Stimulated activated CD8-positive, alpha-beta memory T cell treated with anti-CD3 and anti-CD28 coated beads, Interleukin-12 subunit alpha, Interleukin-12 subunit beta, amount 100 ng/mL, for 24 hours (primary cell): Measurements from ENCODE around the gene YWHAG.
"Not testable (repeated sequence)": the region's sequence is repeated elsewhere in the genome, so short reads cannot be mapped to it uniquely, and the experiment has no call there.

Experiments
- DNase-seq: peaks from one replicate; pipeline ENCODE4 v3.0.0-alpha.2; 2020; ENCODE audit errors: extremely low read depth

Gene YWHAG

DNA sequence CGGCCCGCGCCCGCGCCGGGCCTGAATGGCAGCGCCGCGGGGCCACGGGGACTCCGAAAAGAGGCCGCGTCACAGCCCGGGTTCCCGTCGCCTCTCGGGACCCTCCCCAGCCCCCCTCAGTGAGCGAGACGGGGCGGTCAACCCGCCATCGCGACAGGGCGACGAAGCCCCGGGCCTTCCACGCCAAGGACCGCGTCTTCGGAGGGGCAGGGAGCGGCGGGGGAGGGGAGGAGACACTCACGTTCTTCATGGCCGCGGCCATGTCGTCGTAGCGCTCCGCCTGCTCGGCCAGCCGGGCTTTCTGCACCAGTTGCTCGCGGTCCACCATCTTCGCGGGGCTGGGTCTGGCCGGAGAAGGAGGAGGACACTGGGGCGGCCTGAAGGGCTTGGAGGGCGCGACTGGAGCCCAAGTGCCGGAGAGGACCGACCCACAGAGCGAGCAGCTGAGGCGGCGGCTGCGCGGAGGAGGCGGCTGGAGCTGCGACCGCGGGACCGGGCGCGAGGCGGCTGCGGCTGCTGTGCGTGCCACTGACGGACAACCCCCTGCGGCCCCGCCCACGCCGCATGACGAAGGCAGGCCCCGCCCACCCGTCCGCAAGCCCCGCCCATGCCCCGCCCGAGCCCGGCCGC, at the start of gene YWHAG:
YWHAG (minus strand) TSS at position 511 of the 630 bp plus-strand sequence; CDS start at position 328, 183 bp downstream.
- DNase-seq = peak; percentile 81

- DNase-seq = no peak
Observed at GRCh38 chr7:76408121-76408560, 49.4 kb upstream of the YWHAG start.

- no peak for DNase-seq
Observed at GRCh38 chr7:76407718-76408117, 48.9 kb upstream of the YWHAG start.

GRCh38 chr7:76405738-76406137, 46.9 kb upstream of the YWHAG start:
- DNase-seq = no peak

DNA sequence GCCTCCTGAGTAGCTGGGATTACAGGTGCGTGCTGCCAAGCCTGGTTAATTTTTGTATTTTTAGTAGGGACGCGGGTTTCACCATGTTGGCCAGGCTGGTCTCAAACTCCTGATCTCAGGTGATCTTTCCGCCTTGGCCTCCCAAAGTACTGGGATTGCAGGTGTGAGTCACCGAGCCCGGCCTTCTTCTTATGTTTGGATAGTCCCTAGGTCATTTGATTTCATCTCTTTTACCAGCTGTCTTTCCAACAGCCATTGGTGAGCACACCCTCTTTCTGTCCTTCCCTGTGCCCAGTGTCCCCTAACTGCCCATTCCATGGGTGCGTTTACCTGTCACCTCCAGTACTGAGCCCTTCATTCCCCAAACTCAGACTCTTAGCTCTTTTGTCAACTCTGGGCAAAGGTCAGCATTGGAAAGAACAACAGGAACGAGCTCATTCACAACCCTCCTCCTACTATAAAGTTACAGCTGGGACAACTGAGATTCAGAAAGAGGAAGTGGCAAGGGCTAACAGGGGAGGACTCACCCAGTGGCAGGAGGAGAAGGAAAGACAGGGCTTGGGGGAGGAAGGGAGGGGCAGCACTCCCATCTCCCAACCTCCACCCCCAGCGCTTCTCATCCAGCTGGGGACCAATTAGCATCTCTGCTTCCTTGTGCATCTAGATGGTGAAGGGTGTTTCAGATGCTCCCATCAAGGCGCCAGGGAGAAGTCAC, 45.1 kb upstream of the YWHAG start:
- no peak for DNase-seq

GRCh38 chr7:76403097-76403496, 44.3 kb upstream of the YWHAG start:
- not testable (repeated sequence) for DNase-seq

GRCh38 chr7:76400248-76400647, 41.5 kb upstream of the YWHAG start:
- no peak for DNase-seq

DNA sequence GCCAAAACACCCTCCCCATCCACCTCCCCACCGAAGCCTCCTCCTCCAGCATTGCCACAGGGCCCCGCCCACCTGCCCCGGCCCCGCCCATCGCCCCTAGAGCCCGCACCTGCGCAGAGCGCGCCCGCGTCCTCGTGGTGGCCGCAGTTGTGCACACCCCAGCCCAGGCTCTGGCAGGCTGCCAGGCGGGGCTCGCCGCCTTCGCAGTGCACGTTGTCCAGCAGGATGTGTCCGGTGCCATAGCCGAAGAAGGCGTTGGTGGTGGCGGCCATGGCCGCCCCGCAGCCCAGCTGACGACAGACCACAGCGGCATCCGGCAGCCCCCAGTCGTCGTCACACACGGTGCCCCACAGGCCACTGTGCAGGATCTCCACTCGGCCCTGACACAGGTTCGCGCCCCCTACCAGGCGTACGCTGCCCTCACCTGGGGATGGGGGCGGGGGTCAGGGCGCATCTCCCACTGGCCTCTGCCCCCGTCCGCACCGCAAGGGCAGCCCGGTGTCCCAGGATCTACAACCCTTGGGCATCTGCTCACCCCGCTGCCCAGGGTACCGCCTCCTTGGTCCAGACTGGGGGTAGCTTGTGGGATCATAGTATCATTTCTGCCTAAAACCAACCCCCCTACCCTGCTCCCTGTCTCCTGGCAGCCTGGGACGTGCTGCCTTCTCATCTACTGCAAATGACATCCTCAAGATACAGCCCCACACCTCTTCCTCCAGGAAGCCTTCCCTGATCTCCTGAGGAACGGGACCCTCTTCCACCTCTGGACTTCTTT, 38.8 kb upstream of the YWHAG start:
- DNase-seq = peak; percentile 64

DNA sequence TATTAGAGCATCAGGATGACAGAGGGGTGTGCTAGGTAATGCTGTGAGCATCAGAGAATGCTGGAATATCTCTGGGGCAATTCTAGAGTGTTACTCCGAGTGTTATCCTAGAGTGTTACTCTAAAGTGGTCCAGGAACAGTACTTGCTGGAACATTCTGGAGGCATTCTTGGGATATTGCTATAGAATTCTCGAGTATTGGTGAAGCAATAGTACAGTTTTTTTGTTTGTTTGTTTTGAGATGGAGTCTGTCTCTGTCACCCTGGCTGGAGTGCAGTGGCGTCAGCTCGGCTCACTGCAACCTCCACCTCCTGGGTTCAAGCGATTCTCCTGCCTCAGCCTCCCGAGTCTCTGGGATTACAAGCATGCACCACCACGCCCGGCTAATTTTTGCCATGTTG, 38.1 kb upstream of the YWHAG start:
- no peak for DNase-seq

- no peak for DNase-seq
Observed at GRCh38 chr7:76395965-76396726, 37.4 kb upstream of the YWHAG start.

- not testable (repeated sequence) for DNase-seq
Observed at GRCh38 chr7:76395605-76395964, 36.8 kb upstream of the YWHAG start.

DNA sequence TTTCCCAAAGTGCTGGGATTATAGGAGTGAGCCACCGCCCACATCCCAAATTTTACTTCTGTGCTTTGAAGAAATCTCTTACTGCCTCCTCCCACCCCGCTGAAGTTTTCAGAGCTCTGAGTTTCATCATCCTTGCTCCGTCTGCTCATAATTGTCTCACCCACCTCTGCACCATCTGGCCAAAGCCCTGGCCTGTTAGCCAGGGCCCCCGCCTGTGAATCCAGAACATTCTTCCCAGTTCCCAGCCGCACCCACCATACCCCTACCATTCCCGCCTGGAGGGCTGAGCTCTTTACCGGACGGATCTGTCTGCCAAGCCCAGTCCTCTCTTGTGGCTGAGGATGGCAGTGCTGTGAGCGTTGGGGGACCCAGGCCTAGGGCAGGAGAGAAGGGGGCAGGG, 36.2 kb upstream of the YWHAG start:
- no peak for DNase-seq

DNA sequence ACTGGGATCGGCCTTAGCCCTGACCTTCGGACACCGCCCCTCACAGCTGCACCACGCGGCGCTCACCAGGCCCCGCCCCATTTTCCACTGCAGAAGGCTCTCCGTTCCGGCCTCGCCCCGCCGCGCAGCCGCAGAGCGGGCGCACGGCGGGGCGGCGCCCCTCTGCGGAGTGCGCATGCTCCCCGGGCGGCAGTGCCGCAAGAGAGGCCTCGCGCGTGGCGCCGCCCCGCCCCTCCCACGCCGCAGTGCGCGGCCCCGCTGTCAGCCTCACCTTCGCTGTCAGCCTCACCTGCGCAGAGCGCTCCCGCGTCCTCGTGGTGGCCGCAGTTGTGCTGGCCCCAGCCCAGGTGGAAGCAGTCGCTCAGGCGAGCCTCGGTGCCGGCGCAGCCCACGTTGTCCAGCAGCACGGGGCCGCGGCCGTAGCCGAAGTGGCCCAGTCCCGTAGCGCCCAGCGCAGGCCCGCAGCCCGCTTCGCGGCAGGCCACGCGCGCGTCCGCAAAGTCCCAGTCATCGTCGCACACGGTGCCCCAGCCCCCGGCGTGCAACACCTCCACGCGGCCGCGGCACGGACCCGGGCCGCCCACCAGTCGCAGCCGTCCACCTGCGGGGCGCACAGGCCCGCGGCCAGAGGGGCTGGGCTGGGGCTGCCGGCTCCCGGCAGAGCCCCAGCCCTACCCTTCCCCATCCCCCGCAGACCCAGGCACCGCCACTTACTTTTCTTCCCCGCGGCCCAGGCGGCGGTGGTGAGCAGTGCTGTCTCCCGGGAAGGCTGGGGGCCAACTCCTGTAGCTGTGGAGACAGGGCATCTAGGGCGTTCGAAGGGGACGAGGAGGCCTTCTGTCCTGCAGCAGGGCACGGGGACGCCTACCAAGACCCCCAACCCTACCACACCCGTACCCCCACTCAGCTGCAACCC, 34.6 kb upstream of the YWHAG start:
- peak; percentile 82 for DNase-seq

- no peak for DNase-seq
Observed at GRCh38 chr7:76392531-76393115, 33.8 kb upstream of the YWHAG start.

- DNase-seq = no peak
Observed at GRCh38 chr7:76390092-76390491, 31.3 kb upstream of the YWHAG start.

DNA sequence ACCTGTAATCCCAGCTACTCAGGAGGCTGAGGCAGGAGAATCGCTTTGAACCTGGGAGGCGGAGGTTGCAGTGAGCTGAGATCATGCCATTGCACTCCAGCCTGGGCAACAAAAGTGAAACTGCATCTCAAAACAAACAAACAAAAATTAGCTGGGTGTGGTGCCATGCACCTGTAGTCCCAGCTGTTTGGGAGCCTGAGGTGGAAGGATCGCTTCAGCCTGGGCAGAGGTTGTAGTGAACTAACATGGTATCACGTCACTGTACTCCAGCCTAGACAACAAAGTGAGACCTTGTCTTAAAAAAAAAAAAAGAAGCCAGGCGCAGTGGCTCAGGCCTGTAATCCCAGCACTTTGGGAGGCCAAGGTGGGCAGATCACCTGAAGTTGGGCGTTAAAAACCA, 29.0 kb upstream of the YWHAG start:
- not testable (repeated sequence) for DNase-seq

DNA sequence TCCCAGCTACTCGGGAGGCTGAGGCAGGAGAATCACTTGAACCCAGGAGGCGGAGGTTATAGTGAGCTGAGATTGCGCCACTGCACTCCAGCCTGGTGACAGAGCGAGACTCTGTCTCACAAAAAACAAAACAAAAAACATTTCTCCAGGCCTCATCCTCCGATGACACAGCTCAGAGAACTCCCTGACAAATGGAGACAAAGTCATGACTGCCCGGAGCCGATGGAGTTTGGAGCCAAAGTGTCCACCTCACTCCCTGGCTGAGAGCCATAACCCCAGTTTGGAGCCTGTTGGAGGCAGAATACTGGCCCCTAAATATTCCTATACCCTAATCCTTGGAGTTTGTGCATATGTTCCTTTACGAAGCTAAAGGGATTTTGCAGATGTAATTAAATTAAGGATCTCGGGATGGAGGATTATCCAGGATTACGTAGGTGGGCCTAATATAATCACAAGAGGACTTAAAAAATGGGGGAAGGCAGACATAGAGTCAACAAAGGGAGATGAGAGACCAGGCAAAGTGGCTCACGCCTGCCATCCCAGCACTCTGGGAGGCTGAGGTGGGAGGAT, 28.0 kb upstream of the YWHAG start:
- DNase-seq = no peak

DNA sequence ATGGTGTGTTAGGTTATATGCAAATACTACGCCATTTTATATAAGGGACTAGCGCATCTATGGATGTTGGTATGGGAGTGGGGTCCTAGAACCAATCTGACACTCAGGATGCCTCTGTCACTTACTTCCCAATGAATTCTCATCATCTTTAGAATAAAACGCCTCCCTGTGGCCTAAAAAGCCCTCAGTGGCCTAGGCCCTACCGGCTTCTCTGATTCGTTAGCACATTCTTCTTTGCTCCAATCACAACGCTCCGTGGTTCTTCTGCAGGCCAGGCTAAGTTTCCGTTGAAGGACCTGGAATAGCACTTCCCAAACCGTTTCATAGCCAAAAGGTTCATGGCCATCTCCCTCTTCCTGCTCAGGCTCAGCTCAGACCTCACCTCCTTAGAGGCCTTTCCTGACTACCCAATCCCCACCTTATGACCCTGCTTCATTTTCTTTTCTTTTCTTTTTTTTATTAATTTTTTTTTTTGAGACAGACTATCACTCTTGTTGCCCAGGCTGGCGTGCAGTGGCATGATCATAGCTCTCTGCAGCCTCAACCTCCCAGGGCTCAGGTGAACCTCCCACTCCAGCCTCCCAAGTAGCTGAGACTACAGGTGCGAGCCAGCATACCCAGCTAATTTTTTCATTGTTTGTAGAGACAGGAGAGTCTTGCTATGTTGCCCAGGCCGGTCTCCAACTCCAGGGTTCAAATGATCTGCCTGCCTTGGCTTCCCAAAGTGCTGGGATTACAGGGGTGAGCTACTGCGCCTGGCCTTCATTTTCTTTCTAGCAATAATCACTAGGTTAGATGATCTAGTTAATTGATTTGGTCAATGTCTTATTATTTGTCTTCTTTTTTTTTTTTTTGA, 24.5 kb upstream of the YWHAG start:
- no peak for DNase-seq

GRCh38 chr7:76381814-76382213, 23.0 kb upstream of the YWHAG start:
- DNase-seq = no peak
